Measurements from ENCODE around the gene PIGK.
A peak's percentile ranks its signal among the peaks of the same experiment; 100 is the strongest.
"Not testable (repeated sequence)": the region's sequence is repeated elsewhere in the genome, so short reads cannot be mapped to it uniquely, and the experiment has no call there.

The PIGK gene

DNA sequence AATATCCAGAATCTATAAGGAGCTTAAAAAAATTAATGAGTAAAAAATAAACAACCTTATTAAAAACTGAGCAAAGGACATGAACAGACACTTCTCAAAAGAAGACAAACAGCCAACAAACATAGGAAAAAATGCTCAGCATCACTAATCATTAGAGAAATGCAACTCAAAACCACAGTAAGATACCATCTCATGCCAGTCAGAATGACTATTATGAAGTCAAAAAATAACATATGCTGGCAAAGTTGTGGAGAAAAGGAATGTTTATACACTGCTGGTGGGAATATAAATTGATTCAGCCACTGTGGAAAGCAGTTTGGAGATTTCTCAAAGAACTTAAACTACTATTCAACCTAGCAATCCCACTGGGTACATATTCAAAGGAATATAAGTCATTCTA, 25.3 kb downstream of the PIGK start:
- DNase-seq, result no peak
- ATAC-seq, result no peak

DNA sequence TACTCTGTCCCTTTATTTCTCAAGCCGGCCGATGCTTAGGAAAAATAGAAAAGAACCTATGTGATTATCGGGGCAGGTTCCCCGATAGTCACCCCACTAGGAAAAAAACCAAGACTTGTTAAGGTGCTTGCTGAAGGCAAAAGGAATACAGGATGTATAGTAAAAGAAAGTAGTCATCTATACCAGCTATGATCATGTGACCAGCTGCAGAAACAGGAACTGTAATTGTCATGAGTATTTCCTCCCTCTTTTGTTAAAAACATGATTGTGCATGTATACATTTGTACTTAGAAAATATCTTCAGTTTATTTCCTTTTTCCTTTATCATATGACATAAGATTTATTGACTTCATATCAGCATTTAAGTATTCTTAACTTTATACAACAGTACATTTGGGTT, 30.5 kb downstream of the PIGK start:
- ATAC-seq (no peak), DNase-seq (no peak)

DNA sequence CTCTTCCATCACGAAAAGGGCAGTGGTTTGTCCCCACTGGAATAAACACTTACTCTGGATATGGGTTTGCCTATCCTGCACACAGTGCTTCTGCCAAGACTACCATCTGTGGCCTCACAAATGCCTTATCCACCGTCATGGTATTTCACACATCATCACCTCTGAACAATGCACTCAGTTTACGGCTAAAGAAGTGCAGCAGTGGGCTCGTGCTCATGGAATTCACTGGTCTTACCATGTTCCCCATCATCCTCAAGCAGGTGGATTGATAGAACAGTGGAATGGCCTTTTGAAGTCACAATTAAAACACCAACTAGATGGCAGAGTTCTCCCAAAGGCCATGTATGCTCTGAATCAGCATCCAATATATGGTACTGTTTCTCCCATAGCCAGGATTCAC, 32.3 kb downstream of the PIGK start:
- not testable (repeated sequence) for ATAC-seq, DNase-seq

DNA sequence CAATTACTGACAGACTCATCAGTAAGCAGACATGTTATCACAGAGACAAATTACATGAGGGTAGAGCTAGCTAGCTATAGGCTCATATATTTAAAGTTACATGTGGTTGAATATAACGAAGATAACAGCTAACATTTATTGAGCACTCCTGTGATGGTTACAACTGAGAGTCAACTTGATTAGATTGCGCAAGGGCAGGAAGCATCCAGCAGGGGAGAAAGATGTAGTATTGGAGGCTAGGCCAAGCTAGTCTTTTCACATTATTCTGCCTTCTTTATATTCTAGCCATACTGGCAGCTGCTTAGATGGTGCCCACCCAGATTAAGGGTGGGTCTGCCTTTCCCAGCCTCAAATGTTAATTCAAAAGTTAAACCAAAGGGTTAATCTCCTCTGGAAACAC, 37.1 kb downstream of the PIGK start:
- ATAC-seq (no peak), DNase-seq (no peak)

DNA sequence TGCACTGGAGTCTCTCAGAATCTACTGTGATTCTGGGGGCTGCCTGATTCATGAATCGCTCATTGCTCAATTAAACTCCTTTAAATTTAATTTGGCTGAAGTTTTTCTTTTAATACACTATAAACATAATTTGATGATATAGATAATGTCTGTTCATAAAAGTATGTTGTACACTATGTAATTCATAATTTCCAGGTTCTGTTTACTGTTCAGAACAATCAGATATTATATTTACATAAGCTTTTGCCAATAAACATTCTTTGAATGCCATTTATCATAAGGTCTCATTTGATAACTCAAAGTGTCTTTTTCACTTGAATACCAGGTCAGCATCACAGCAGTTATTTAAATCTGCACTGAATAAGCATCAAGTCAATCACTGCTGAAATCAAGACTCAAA, 39.6 kb downstream of the PIGK start:
- no peak for ATAC-seq

DNA sequence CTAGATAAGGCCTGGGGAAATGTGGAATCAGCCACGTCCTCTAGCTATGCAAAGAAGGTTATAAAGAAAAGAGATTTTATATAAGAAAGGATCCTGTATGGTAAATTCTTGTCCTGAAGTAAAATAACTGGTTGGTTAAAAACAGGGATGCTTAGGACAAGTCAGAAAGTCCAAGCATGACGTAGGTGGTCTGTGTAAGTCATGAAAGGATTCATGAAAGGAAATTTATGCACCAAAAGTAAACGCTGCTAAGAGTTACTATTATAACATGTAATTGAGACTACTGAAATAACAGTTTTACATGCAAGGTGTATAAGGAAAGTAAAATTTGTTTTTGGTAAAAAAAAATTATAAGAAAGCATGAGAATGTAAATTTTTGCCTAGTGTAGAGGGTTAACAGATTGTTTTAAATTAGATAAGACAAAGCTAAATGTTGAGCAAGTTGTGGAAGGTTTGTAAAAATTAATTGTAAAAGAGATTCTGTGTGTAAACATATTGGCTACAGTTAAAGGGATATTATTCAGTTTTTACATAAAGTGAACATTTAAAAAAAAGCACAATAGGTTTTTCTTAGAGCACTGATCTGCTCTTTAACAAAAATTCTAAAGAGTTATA, 43.9 kb downstream of the PIGK start:
- peak; percentile 13 for DNase-seq
- ATAC-seq, result no peak

More for the DNA sequence above, 39.6 kb downstream of the PIGK start:
- DNase-seq, result no peak

DNA sequence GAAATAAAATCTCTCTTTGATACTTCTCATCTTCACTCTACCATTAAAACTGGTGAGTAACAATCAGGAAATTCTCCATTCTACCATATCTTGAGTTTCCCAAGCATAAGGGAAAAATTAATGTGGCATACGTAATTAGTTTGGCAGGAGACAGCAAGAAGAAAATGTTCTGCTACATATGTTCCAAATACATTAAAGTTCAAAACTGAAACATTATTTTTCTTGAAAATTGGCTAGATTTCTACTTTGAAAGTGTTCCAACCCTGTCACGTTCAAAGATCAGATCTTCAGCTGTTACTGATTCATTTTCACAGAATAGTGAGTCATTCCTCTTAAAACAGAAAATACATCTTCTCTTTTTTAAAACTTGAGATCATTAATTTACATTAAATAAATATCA, 48.5 kb downstream of the PIGK start:
- no peak for DNase-seq
- ATAC-seq, result no peak

DNA sequence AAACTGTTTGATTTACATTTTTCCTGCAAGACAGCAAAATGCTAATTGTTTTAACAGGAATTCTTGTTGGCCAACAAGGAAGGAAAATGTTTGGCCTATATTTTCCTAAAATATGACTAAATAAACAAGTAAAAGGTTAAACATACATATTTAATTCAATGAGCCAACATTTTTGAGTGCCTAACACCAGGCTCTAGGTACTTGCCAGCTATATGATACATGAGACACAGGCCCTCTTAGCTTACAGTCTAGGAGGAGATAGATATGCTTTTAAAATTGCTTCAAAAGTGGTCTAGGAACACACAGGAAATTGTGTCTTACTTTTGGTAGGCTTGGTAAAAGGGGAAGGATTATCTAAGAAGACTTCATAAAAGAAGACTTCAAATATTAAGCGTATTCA, 50.9 kb downstream of the PIGK start:
- ATAC-seq (no peak), DNase-seq (no peak)

DNA sequence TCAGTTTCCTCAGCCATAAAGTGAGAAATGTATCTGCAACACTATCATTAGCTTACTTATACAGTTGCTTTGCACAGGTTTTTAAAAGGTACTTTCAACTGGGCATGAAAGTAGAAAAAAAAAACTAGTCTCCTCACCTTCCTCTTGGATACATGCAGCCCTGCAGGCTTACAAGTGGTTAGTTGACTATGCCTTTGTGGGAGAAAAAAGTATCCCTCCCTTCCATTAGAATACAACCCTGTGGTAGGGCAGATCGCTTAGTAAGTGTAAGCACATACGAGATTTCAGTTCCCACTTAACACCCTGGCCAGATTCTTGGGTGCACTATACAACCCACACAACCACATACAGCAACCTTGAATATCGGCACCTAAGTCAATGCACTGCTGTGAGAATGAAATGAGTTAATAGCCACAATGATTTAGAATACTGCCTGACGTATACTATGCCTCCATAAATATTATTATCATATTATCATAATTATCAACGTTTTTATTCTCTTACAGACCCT, 54.7 kb downstream of the PIGK start:
- DNase-seq (no peak), ATAC-seq (no peak)

DNA sequence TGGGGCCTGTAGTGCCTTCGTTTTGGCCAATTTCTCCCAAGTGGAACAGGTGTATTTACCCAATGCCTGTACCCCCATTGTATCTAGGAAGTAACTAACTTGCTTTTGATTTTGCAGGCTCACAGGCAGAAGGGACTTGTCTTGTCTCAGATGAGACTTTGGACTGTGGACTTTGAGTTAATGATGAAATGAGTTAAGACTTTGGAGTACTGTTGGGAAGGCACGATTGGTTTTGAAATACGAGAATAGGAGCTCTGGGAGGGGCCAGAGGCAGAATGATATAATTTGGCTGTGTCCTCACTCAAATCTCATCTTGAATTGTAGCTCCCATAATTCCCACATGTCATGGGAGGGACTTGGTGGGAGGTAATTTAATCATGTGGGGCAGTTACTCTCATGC, 59.5 kb downstream of the PIGK start:
- not testable (repeated sequence) for ATAC-seq, DNase-seq

DNA sequence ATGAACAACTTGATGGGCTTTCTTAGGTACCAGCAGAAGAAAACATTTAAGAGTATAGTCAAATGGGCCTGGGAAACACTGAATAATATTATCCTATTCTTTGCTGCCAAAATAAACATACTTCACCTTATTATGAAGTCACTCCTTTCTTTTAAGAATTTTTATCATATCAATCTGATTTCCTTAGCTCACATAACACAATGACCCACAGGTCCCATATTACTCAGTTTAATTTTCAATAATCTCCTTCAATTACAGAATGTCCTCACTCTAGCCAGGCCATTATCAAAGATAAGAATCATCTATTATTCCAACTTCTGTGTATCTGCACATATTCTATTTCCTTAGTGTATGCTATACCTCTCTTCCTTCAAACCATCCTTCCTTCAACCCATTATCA, 63.0 kb downstream of the PIGK start:
- no peak for DNase-seq
- ATAC-seq, result no peak

DNA sequence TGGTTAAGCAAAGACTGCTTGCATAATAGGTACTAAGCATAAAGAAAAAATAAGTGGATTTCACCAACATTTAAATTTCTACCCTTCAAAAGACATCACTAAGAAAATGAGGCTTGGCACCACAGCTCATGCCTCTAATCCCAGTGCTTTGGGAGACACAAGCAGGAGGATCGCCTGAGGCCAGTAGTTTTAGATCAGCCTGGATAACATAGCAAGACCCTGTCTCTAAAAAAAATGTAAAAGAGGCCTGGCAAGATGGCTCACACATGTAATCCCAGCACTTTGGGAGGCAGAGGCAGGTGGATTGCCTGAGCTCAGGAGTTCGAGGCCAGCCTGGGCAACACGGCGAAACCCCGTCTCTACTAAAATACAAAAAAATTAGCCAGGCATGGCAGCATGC, 73.0 kb downstream of the PIGK start:
- no peak for DNase-seq
- ATAC-seq, result no peak

DNA sequence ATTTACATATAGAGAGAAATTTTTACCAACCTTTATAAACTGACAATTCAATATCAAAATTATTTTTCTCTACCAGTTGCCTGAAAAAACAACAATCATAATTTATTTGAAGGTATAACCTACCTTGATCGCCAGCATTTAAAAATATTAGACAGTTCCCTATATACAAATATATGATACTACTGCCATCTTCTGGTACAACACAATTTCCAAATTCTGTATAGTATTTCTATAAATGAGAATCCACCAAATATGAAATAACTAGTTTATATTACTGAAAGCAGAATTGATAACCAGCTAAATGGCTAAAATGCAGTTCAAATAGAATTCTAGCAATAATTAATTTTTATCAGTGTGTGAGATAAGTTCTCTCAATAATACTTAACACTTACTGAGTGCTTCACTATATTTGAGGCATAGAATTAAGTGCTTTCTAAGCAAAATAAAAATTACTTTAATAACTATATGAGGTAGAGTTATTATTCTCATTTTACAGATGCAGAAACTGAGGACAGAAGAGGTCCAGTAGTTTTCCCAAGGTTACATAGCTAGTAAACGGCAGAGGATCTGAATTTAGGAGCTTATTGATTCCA, 75.6 kb downstream of the PIGK start:
- DNase-seq (no peak), ATAC-seq (no peak)

DNA sequence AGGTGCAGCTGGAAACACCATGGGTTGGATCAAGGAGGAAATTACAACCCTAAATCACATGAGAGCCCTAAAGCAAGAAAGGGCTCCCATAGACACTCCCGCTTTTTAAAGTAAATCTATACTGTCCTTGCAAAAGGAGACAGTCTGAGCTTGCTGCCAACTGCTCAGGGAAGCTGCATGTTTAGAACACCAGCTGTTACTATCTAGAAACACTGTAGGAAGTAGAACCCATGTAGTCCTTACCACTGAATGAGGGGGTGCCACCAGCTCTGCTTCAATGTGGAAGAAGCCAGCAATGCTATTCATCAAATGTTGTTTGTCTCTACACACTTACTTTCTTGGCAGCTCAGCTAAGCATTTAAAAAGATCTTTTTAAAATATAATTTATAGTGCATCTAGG, 79.8 kb downstream of the PIGK start:
- ATAC-seq, result no peak
- no peak for DNase-seq

DNA sequence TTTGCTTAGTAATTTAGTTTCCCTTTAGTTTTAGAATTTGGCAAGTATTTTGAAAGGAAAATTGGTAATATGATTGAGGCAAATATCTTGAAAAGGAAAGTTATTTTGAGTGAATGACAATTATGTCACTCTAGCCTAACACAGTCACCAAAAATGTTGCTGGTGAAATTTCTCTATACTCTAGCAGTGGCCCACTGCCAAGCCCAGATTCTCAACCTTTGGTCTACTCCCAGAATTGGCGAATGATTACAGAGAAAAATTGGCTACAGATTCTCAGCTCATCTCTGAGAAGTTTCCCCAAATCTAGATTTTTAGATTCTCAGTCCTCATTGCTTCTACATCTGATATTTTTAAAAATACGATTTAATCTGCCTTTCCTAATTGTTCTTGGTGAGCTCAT, 84.9 kb downstream of the PIGK start:
- ATAC-seq (no peak), DNase-seq (no peak)

DNA sequence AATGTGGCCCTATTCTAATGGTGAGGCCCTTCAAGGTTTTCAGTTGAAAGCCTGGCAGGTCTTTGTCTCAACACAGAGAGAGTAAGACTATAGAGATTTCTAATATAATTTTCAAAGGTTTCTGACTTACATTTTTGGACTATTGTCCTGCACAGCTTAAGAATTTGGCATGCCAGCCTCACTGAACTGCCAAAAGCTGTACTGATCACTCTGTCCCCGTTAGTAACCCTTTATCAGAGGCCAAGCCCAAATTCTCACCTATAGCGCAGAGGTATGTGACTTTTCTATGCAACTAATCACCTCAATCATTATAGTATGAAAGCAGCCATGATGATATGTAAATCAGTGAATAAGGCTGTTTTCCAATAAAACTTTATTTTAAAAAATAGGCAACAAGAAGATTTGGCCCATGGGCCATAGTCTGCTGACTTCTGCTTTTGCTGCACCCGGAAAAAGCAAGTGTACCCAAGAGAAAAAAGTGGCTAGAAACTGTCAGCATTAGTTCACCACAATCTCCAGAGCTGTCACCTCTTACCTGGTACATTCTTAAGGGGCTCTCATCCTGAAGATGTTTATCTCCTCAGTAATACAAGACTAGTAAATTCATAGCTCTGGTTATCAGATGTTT, 85.4 kb downstream of the PIGK start:
- DNase-seq, result no peak
- no peak for ATAC-seq

DNA sequence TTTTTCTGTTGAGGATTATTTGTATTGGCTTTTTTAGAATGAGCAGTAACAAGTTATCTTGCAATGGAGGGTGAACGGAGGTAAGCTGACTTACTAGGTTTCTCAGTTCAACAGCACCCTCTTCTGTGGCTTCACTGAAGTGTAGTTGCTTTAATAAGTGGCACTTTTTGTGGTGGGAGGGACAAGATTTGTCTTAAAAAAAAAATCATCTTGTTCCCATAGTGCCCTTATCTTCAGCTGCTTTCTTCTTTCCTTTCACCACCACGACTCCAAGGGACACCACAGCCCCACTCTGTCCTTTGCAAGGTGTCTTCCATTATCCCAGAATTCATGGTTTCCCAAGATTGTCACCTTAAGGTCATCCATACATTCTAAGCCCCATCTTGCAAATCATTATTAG, 92.9 kb downstream of the PIGK start:
- no peak for DNase-seq
- no peak for ATAC-seq

DNA sequence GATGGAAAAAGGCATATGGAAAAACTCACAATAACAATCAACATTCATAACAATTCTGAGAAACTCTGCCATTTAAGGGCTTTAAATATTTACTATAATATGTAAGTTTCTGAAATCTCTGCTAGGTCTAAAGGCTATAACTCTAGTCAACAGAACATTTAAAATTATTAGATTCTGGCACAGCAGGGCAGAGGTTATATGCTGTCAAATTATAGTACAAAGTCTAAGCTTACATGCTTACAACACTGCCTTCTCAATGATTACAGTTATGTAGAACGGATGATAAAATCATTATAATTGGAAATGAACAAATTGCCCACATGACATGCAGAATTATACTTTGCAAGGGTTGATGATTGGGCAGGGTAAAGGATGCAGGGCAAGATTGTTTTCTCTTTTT, 97.7 kb downstream of the PIGK start:
- DNase-seq, result no peak
- no peak for ATAC-seq

DNA sequence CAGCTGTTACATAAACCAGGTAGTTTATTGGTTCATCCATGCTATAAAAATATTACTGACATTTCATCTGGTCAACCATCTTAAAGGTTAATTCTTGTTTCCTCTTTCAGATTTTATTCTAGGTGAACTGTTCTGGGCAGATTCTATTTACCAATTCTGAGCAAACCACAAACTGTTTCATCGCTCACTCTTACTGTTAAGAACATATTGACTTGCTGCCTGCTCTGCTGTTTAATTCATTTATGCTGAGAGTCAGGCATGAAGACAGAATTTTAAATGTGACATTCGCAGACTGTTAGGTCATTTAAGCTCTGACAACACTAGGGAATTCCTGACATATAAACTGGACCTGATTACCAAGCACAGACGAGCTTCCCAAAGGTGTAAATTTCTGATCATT, 98.3 kb downstream of the PIGK start:
- DNase-seq (no peak), ATAC-seq (no peak)

DNA sequence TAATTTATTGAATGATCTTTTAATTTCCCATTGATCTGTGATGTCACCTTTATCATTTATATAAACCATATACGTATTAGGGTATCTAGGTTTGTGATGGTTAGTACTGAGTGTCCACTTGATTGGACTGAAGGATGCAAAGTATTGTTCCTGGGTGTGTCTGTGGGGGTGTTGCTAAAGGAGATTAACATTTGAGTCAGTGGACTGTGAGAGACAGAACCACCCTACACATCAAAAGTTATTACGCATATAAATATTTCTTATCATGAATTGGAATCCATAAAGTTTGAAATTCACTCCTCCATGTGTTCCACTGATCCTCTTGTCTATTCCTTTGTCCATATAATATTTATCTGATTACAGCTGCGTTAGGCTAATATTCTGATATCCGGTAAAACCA, 100.5 kb downstream of the PIGK start:
- DNase-seq, result no peak
- ATAC-seq, result no peak

DNA sequence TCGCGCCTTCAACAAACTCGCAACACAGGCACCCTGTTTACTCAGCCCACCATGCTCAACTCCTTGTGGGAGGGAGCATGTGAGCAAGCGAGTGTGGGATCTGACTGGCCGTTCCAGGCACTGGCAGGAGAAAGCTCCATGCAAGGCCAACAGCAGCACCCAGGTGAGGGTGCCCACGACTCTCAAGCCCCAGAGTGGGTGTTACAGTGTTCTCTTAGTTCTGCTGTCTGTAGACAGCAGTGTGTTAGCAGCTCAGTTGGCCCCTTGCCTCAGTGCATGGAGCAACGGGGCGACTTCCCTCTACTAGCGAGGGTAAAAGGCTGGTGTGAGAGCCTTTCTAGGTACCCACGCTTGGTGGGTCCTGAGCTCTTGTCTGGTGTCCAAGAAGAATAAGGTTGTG, 114.6 kb downstream of the PIGK start:
- DNase-seq (no peak), ATAC-seq (no peak)

DNA sequence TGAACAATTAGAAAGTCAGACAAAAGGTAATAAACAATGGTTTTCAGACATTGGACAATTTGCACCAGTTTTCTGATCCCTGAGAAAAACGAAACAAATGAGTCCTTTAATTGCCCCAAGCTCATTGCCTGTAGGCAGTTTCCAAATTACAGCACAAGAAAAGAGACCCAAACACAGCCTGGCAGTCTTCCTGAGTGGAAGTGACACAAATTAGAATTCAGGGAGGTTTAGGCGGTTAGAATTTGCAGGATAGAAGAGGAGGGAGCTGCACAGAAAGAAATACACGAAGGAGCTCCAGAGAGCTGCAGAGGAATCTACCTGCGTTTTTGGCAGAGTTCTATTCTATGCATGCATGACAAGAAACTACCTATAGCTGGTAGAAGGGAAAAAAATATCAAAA, 115.7 kb downstream of the PIGK start:
- DNase-seq (no peak), ATAC-seq (no peak)

DNA sequence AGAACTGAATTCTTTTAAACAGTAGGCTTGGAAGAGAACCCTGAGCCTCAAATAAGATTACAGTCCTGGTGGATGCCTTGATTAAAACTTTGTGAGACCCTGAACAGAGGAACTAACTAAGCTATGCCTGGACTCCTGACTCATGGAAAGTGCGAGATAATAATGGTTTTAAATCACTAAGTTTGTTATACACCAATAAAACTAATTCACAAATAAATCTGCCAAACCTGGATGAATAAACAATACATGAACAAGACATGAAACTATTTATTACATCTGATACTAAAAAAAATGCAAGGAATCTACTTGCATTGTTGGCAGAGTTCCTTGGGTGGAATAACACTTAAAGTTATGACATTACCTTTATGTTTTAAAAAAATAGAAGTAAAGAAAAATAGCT, 118.4 kb downstream of the PIGK start:
- DNase-seq (no peak), ATAC-seq (no peak)

Measured in stimulated activated naive CD8-positive, alpha-beta T cell treated with anti-CD3 and anti-CD28 coated beads, Interleukin-15, Interleukin-2, amounts not matched to agents 100 U/mL and 50 U/mL, for 24 hours (primary cell).